Heart right ventricle (tissue), 16 donors: Measurements from ENCODE around the gene SLC39A13. TPM values are rescaled to one million over a fixed set of nuclear protein-coding genes. Genes with fewer than 3 reads are reported as not detected.

Source experiments
- ATAC-seq, 8 donors: fragments of 200-7000 bp; cut with Tn5 transposase; one replicate each; pipeline ENCODE4 v1.9.1; 2020; ENCODE audit warnings: mild to moderate bottlenecking in 8 of 8, moderate library complexity in 8 of 8, moderate number of reproducible peaks in 1 of 8
- DNase-seq, 2 donors: peaks; one replicate each; pipeline ENCODE4 v3.0.0-alpha.2; 2020
- H3K27ac ChIP-seq, 10 donors: fragments of 200-600 bp; sonication (generic) in 2 of 10; one replicate each; pipeline versions ENCODE4 v1.5.0 to v1.8.0; 2020 to 2022; ENCODE audit warnings: mild to moderate bottlenecking in 3 of 10
- H3K27me3 ChIP-seq, 7 donors: fragments of 200-600 bp; one replicate each; pipeline ENCODE4 v1.8.0; 2021 to 2022; ENCODE audit warnings: mild to moderate bottlenecking in 2 of 7
- H3K36me3 ChIP-seq, 9 donors: fragments of 200-600 bp; sonication (generic) in 1 of 9; one replicate each; pipeline versions ENCODE4 v1.5.0 to v1.8.0; 2020 to 2022; ENCODE audit warnings: mild to moderate bottlenecking in 2 of 9
- H3K4me1 ChIP-seq, 9 donors: fragments of 200-600 bp; sonication (generic) in 1 of 9; one replicate each; pipeline versions ENCODE4 v1.5.0 to v1.8.0; 2020 to 2022; ENCODE audit warnings: mild to moderate bottlenecking in 4 of 9
- H3K4me3 ChIP-seq, 10 donors: fragments of 200-600 bp; sonication (generic) in 2 of 10; one replicate each; pipeline versions ENCODE4 v1.5.0 to v1.8.0; 2020 to 2022; ENCODE audit warnings: mild to moderate bottlenecking in 7 of 10, moderate library complexity in 2 of 10
- H3K9me3 ChIP-seq, 11 donors: fragments of 200-600 bp in 10 of 11; sonication (generic) in 2 of 11; one replicate each; pipeline versions ENCODE4 v1.5.0 to v1.8.0; 2013 to 2022; ENCODE audit warnings: mild to moderate bottlenecking in 2 of 11, control low read depth in 1 of 11, moderate library complexity in 1 of 11
- WGBS, 2 donors: extraction: QIAGEN DNeasy Blood & Tissue Kit; methylation state at CpG; one replicate each; pipeline ENCODE4 v1.1.7; 2013; ENCODE audit warnings: inconsistent platforms in 1 of 2; 5-methylcytosine and 5-hydroxymethylcytosine counted together
- intact Hi-C, 10 donors: fragments of 100-400 bp; cut with DNase I; formaldehyde crosslinking; loops; one replicate each; pipeline versions ENCODE4 v1.11.1 to v1.14.2; 2022
- polyA plus RNA-seq, 2 donors: library from polyadenylated mRNA; stranded (reverse); fragments of 200-250 nt; gene quantifications; one replicate each; pipeline ENCODE4 v1.2.3, GENCODE V29; 2013
- total RNA-seq, 10 donors: library from RNA; stranded (reverse); fragmentation: NEBNext Ultra II Directional in 3 of 10; extraction: Animal tissue kit (Norgen Biotek cat#: 25700) in 3 of 10; gene quantifications; one replicate each; pipeline versions ENCODE4 v1.2.1 to v1.2.4, GENCODE V29; 2021 to 2023
- TF ChIP-seq, protein P1 (sequence below), 9 donors: fragments of 200-600 bp; sonication (generic) in 2 of 9; IDR thresholded peaks; one replicate each; pipeline versions ENCODE4 v1.5.0 to v1.8.0; 2021 to 2022; ENCODE audit warnings: antibody characterized with exemption in 9 of 9, mild to moderate bottlenecking in 5 of 9, moderate library complexity in 1 of 9
- donor health status: Arrhythmogenic right ventricular cardiomyopathy.
- donor health status: ischemic (EF 13 %, LVEDD 7.1; RV severe dilation, severe dysfunction).
- donor health status: healthy with polysubstance abuse.
- donor health status: DM: no; HTN: yes; CAD: no.
- donor health status: DM: no; HTN: no; CAD: no.
- donor health status: ischemic (EF 25% LVEDD 6.9; RV normal size, moderate dysfunction).
- donor health status: ischemic (EF 25% LVEDD 5.7; RV mildly dilated, moderate dysfunction).
- donor health status: healthy.
- donor health status: DM: yes; HTN: yes; CAD: no.
- donor health status: Ischemic cardiomyopathy.
- donor health status: ischemic (EF 35%, LVEDD 5.7; RV mildly dilated, moderate dysfunction).
- donor health status: nonischemic (EF 11% LVEDD 7.7; RV severe dilation, severe dysfunction).
- donor health status: DM: yes; HTN: yes; CAD: no.
- donor health status: PGD.
- donor health status: ischemic (EF 29% LVEDD 5.4; RV normal size, mild dysfunction).
- donor health status: nonischemic (EF 23%, LVEDD 6.1; RV moderate dilation, normal function).

Gene SLC39A13
- total and polyA plus RNA-seq, 12 donors, result 31.1 to 86.4 (median 42.4) TPM

DNA sequence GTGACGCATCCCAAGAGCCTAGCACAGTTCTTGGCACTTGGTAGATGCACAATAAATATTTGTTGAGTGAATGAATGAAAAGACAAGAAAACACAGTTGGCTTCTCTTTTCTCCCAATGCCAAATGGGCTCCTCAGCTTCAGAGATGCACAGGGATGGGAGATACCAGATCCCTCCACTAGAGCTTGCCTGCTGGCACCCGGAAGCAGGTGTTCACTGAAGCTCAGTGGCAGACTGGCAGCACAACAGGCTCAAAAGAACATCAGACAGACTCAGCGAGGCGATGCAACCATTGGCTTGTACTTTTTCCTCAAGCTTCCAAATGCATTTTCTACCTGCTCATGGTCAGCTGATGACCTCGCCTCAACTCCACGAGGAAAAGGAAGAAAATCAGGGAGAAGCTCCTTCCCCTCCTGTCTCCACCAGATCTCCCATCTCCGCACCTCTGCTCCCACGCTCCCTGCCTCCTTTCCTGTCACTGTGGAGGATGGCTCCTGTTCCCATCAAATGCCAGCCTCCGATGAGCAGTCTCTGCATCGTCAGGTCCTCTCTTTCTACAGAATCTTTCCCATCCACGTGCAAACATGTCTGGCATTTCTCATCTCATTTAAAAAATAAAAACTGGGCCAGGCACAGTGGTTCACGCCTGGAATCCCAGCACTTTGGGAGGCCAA, 34.8 kb downstream of the SLC39A13 start:
- H3K4me1 ChIP-seq, result peaks cover 0 to 18% (median 0%) of the 10 kb centered on the region in 9 donors
- 75 to 79% methylated on average over 12 of the region's 12 CpGs for WGBS, 2 donors
- ATAC-seq (no peak), DNase-seq (no peak)
- no peaks in the 10 kb centered on the region for H3K36me3 ChIP-seq
- H3K27me3 ChIP-seq, result no peaks in the 10 kb centered on the region
- peak overlapping the region in 4 of 10 donors; percentile 9 to 43 (median 24) for H3K27ac ChIP-seq
- H3K9me3 ChIP-seq, result no peaks in the 10 kb centered on the region
- H3K4me3 ChIP-seq, result no peak overlapping the region
- intact Hi-C loops, result no loop called here
- TF ChIP-seq, protein P1, sequence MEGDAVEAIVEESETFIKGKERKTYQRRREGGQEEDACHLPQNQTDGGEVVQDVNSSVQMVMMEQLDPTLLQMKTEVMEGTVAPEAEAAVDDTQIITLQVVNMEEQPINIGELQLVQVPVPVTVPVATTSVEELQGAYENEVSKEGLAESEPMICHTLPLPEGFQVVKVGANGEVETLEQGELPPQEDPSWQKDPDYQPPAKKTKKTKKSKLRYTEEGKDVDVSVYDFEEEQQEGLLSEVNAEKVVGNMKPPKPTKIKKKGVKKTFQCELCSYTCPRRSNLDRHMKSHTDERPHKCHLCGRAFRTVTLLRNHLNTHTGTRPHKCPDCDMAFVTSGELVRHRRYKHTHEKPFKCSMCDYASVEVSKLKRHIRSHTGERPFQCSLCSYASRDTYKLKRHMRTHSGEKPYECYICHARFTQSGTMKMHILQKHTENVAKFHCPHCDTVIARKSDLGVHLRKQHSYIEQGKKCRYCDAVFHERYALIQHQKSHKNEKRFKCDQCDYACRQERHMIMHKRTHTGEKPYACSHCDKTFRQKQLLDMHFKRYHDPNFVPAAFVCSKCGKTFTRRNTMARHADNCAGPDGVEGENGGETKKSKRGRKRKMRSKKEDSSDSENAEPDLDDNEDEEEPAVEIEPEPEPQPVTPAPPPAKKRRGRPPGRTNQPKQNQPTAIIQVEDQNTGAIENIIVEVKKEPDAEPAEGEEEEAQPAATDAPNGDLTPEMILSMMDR (IDR thresholded peaks at IDR 0.05), result no peak

DNA sequence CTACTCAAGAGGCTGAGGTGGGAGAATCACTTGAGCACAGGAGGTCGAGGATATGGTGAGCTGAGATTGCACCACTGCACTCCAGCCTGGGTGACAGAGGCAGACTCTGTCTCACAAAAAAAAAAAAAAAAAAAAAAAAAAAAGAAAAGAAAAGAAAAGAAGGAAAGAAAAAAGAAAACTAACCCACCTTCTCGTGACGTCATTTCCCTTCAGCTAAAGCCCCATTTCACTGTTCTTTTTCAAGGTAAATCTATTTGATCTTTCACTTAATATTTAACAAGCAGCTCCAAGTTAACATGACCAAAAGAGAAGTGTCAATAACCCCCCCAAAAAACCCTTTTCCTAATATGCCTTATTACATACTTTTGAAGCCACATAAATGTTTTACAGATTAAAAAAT, 35.4 kb downstream of the SLC39A13 start:
- peaks cover 0 to 22% (median 3%) of the 10 kb centered on the region in 9 donors for H3K4me1 ChIP-seq
- H3K27ac ChIP-seq, result no peak overlapping the region
- no peak for ATAC-seq
- no peaks in the 10 kb centered on the region for H3K36me3 ChIP-seq
- WGBS, 2 donors, result 81 to 83% methylated on average over 3 of the region's 3 CpGs
- intact Hi-C loops, result no loop called here
- DNase-seq, result no peak
- no peak overlapping the region for H3K4me3 ChIP-seq
- H3K9me3 ChIP-seq, result no peaks in the 10 kb centered on the region
- TF ChIP-seq, protein P1 (IDR thresholded peaks at IDR 0.05), result no peak
- no peaks in the 10 kb centered on the region for H3K27me3 ChIP-seq

DNA sequence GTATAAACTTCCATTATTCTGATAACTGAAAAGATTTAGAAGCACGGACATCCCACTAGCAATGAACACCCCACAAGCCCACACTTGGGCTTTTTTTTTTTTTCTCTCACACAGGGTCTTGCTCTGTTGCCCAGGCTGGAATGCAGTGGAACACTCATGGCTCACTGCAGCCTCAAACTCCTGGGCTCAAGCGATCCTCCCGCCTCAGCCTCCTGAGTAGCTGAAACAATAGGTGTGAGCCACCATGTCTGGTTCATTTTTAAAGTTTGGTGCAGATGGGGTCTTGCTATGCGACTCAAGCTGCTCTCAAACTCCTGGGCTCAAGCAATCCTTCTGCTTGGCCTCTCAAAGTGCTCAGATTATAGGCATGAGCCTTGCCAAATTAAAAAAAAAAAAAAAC, 37.5 kb downstream of the SLC39A13 start:
- Histone ChIP-seq H3K4me3 (no peak overlapping the region), H3K27ac (no peak overlapping the region), H3K36me3 (no peaks in the 10 kb centered on the region), H3K9me3 (no peaks in the 10 kb centered on the region), H3K27me3 (no peaks in the 10 kb centered on the region), H3K4me1 (peaks cover 0 to 29% (median 5%) of the 10 kb centered on the region in 9 donors)
- intact Hi-C loops, result loop anchor here in 1 of 10 donors (5.0 kb wide), 1 partner anchor 69 kb away; the partner anchor contains the start of gene SPI1
- TF ChIP-seq, protein P1 (IDR thresholded peaks at IDR 0.05), result no peak
- DNase-seq (no peak), ATAC-seq (no peak)
- WGBS, 2 donors, result 93 to 96% methylated on average over 4 of the region's 4 CpGs

DNA sequence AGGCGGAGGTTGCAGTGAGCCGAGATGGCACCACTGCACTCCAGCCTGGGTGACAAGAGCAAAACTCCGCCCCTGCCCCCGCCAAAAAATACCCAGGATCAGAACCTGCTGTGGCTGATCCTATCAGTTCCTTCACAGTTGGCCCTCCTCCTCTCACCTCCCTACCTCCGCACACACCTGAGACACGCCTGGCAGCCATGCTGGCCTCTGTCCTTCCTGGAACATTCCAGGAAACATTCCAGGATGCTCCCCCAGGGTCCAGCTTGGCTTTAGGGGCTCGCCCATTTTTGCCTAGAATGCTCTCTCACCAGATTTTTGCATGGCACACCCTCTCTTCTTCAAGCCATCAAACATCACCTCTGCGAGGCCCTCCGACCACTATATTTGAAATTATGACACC, 38.4 kb downstream of the SLC39A13 start:
- peaks cover 0 to 29% (median 5%) of the 10 kb centered on the region in 9 donors for H3K4me1 ChIP-seq
- TF ChIP-seq, protein P1 (IDR thresholded peaks at IDR 0.05), result no peak
- H3K4me3 ChIP-seq, result no peak overlapping the region
- H3K9me3 ChIP-seq, result no peaks in the 10 kb centered on the region
- intact Hi-C loops, result loop anchor here in 1 of 10 donors (5.0 kb wide), 1 partner anchor 70 kb away; the partner anchor contains the start of gene SPI1
- ATAC-seq, result no peak
- H3K27ac ChIP-seq, result no peak overlapping the region
- no peaks in the 10 kb centered on the region for H3K36me3 ChIP-seq
- H3K27me3 ChIP-seq, result no peaks in the 10 kb centered on the region
- 91 to 94% methylated on average over 9 of the region's 9 CpGs for WGBS, 2 donors
- DNase-seq, result no peak
